HEK293T (cell line): ENCODE results near the gene MAP3K8.

Experiments
- FOXM1 ChIP-seq: fragments of 450-650 bp; IDR thresholded peaks from 2 replicates; pipeline ENCODE4 v1.6.1; 2017; ENCODE audit warnings: mild to moderate bottlenecking, borderline replicate concordance
- PKNOX1 ChIP-seq: fragments of 450-650 bp; IDR thresholded peaks from 2 replicates; pipeline ENCODE4 v1.6.1; 2016

GRCh38 chr10:30435073-30435422 is 1.1 kb downstream of the MAP3K8 start:
- TF ChIP-seq PKNOX1 (no peak), FOXM1 (no peak)
